Thyroid gland (tissue), 4 donors: ENCODE measurements around the gene DISC1.

Experiments used
- CTCF ChIP-seq, 6 experiments: fragments of 200-600 bp in 3 of 6; fragments of 450-650 bp in 3 of 6; sonication (generic) in 3 of 6; IDR thresholded peaks; one replicate each; pipeline ENCODE4 v1.5.1; 2016 to 2019; ENCODE audit warnings: antibody characterized with exemption in 6 of 6, mild to moderate bottlenecking in 2 of 6, inconsistent platforms in 1 of 6, moderate library complexity in 1 of 6
- POLR2A ChIP-seq, 2 donors: fragments of 450-650 bp; IDR thresholded peaks; one replicate each; pipeline ENCODE4 v1.6.1; 2017; ENCODE audit warnings: antibody characterized with exemption in 2 of 2, mild to moderate bottlenecking in 2 of 2, moderate library complexity in 1 of 2

GRCh38 chr1:231642618-231643017 is 16.0 kb downstream of the DISC1 start:
- TF ChIP-seq CTCF (IDR thresholded peaks at IDR 0.05) (peak in 1 of 6 experiments; percentile 13), POLR2A (IDR thresholded peaks at IDR 0.05) (no peak)
